Activated T-helper 1 cell treated with anti-CD3 and anti-CD28 coated beads, Interleukin-12 subunit alpha, Interleukin-12 subunit beta, Interleukin-2, Interleukin-4 antibody, amounts not matched to agents 30 ng/mL and 10 ng/mL and 1 ng/mL, durations not matched to agents 14 hours and 24 hours and 36 hours (primary cell): Measurements from ENCODE around the gene PDRG1. TPM values are rescaled to one million over a fixed set of nuclear protein-coding genes. Genes with fewer than 3 reads are reported as not detected.

Experiments
- DNase-seq: peaks from one replicate; pipeline ENCODE4 v3.0.0; 2021; ENCODE audit warnings: low spot score
- H3K27ac Mint-ChIP-seq: one replicate; pipeline ENCODE4 v1.8.0; 2021; ENCODE audit warnings: mild to moderate bottlenecking, mixed read lengths
- H3K27me3 Mint-ChIP-seq: one replicate; pipeline ENCODE4 v1.8.0; 2022; ENCODE audit warnings: mild to moderate bottlenecking, moderate library complexity, mixed read lengths; ENCODE audit not compliant: insufficient read depth
- H3K36me3 Mint-ChIP-seq: one replicate; pipeline ENCODE4 v1.8.0; 2021; ENCODE audit warnings: low read depth, mixed read lengths
- H3K4me1 Mint-ChIP-seq: one replicate; pipeline ENCODE4 v1.8.0; 2021; ENCODE audit warnings: low read depth, mixed read lengths
- H3K4me3 Mint-ChIP-seq: one replicate; pipeline ENCODE4 v1.8.0; 2021; ENCODE audit warnings: mild to moderate bottlenecking, moderate library complexity, mixed read lengths
- H3K9me3 Mint-ChIP-seq: one replicate; pipeline ENCODE4 v1.8.0; 2021; ENCODE audit warnings: mixed read lengths
- intact Hi-C: fragments of 100-400 bp; cut with micrococcal nuclease; formaldehyde crosslinking; loops from one replicate; pipeline ENCODE4 v1.15.1; 2024
- total RNA-seq: library from RNA; stranded (reverse); gene quantifications from 2 replicates; pipeline ENCODE4 v1.2.3, GENCODE V29; 2022

The PDRG1 gene
- total RNA-seq, 1 donor from 2014 or later, result 20.5 TPM

DNA sequence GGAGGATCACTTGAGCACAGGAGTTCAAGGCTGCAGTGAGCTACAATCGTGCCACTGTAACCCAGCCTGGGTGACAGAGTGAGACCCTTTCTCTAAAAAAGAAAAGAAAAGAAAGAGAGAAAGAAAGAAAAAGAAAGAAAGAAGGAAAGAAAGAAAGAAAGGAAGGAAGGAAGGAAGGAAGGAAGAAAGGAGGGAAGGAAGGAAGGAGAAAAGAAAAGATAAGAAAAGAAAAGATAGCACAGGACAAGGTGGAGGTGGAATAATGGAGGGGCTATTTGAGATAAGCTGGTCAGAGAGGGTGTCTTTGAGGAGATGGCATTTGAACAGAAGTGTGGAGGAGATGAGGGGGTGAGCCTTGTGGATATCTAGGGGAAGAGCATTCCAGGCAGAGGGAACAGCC lies 2.7 kb upstream of the PDRG1 start:
- Mint-ChIP-seq H3K27me3 (peaks cover 8% of the 10 kb centered on the region), H3K4me3 (no peak overlapping the region), H3K4me1 (peaks cover 21% of the 10 kb centered on the region), H3K36me3 (peaks cover 13% of the 10 kb centered on the region), H3K9me3 (no peaks in the 10 kb centered on the region), H3K27ac (no peak overlapping the region)
- intact Hi-C loops, result loop anchor here (5.0 kb wide), 4 partner anchors 232 to 1858 kb away; partner anchors contain the start of genes ASXL1, BCL2L1, CHMP4B and PLAGL2
- DNase-seq, result no peak

DNA sequence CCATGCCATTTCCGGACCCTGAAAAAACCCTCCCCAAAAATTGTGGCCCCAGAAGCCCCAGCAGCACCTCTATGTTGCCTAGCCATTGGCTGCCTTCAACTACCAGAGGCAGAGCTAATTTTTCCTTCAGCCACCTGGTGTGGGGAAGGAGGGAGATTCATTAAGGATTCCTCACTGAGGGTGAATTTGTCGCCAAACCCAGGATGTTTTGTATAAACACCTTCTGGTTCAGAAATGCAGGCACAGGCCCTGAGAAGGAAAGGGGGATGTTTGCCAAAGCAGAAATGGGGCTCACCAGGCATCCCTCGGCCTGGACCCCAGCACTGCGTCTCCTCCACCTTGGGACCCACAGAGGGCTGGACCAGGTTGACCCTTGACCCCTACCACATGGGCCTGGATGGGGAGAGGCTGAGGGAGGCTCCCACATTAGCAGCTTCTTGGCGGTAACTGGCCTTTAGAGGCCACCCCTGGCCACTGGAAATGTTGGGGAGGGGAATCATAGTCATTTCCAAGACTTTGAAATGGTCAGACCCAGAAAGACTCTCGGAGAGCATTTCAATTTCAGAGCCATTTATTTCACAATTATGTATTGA lies 1.8 kb upstream of the PDRG1 start:
- Mint-ChIP-seq H3K27ac (no peak overlapping the region), H3K4me1 (peaks cover 26% of the 10 kb centered on the region), H3K27me3 (peaks cover 8% of the 10 kb centered on the region), H3K4me3 (no peak overlapping the region), H3K36me3 (peaks cover 18% of the 10 kb centered on the region), H3K9me3 (no peaks in the 10 kb centered on the region)
- intact Hi-C loops, result loop anchor here (5.0 kb wide), 4 partner anchors 231 to 1859 kb away; partner anchors contain the start of genes ASXL1, BCL2L1, CHMP4B and PLAGL2
- DNase-seq, result no peak

DNA sequence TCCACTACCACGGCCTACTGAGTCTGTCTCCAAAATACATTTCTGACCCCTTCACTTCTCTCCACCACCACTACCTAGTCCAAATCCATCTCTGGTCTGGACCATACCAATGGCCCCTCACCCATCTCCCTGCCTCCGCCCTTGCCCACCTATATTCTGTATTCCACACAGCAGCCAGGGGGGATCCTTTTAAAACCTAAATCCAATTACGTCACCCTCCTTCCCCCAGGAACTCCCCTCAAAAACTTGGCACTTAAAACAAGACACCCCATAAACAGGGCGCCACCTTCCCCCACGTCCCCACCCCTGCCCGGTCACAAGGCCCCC lies 680 bp downstream of the PDRG1 start:
- Mint-ChIP-seq H3K27ac (peak overlapping the region; percentile 95), H3K4me1 (peaks cover 28% of the 10 kb centered on the region), H3K4me3 (peak overlapping the region; percentile 97), H3K36me3 (peaks cover 34% of the 10 kb centered on the region), H3K27me3 (peaks cover 5% of the 10 kb centered on the region), H3K9me3 (no peaks in the 10 kb centered on the region)
- DNase-seq, result no peak
- intact Hi-C loops, result loop anchor here (5.0 kb wide), 4 partner anchors 229 to 1861 kb away; partner anchors contain the start of genes ASXL1, BCL2L1, CHMP4B and PLAGL2

DNA sequence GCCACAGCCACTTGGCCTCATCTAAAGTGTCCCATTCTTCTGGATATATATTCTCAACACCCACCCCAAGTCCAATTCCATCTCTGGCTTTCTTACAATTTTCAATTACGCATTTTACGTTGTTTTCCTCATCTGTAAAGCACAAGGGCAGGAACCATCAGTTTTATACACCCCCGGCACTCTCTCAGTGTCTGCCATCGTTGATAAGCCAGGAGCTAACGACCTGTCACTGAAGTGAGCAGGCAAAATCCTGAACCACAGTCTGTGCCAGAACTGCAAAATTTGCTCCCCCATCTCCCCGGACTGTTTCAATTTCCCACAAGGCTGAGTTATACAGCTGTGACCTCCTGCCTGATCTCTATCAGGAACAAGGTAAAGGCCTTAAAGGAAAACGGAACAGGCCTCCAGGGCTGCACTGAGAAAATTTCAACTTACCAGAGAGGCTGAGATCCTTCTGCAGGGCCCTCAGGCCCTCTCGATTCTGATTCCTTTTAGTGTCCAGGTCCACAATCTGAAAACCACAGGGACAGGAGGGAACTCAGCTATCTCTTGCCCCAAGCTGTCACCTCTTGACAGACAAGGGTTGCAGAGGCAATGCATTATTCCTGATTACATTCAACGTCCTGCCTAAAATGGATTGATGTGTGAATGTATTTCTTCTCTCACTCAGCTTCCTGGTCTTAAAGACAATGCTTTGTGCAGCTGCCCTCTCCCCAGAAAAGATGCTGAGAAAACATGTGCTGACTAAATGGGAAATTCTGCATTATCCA lies 1.8 kb downstream of the PDRG1 start:
- peak overlapping the region; percentile 14 for H3K27ac Mint-ChIP-seq
- DNase-seq, result no peak
- H3K4me1 Mint-ChIP-seq, result peaks cover 28% of the 10 kb centered on the region
- peaks cover 36% of the 10 kb centered on the region for H3K36me3 Mint-ChIP-seq
- intact Hi-C loops, result loop anchor here (5.0 kb wide), 4 partner anchors 228 to 1862 kb away; partner anchors contain the start of genes ASXL1, BCL2L1, CHMP4B and PLAGL2
- H3K4me3 Mint-ChIP-seq, result peak overlapping the region; percentile 97
- H3K27me3 Mint-ChIP-seq, result peaks cover 3% of the 10 kb centered on the region
- no peaks in the 10 kb centered on the region for H3K9me3 Mint-ChIP-seq

DNA sequence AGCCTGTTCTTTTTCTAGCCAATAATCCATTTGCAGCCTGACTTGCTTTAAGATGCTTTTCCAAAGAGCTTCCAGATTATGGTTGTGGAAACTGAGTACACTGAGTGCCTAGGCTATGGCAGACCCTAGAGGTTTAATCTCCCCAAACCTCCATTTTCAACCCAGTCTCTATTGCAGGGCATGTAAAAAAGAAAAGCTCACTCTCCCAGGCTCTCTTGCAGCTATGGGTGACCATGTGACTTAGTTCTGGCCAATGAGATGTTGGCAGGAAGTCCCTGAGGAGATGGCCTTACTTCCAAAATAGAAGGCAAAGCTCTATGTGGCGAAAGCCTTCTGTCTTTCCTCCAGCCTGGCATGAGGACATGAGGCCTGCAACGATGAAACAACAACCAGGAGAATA lies 3.8 kb downstream of the PDRG1 start:
- H3K9me3 Mint-ChIP-seq, result no peaks in the 10 kb centered on the region
- peaks cover 28% of the 10 kb centered on the region for H3K4me1 Mint-ChIP-seq
- intact Hi-C loops, result no loop called here
- no peaks in the 10 kb centered on the region for H3K27me3 Mint-ChIP-seq
- peaks cover 42% of the 10 kb centered on the region for H3K36me3 Mint-ChIP-seq
- no peak overlapping the region for H3K4me3 Mint-ChIP-seq
- H3K27ac Mint-ChIP-seq, result no peak overlapping the region
- DNase-seq, result no peak

DNA sequence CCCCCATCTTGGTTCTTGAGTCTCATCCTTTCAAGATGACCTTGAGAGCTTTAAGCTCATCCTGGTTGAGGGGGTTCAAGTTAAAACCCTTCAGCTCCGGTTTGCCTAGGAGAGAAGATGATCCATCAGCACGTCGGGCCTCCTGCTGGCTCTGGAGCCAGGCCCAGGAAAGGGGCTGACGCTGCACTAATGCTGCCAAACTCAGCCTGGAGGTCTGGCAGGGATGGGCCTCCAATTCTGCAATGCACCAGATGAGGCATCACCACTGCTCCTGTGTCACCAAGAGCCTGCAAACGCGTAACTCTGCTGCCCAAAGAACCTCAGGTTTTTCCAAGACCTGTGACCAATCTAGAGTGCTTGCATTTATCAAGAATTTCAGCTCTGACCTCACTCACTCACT lies 6.1 kb downstream of the PDRG1 start:
- H3K9me3 Mint-ChIP-seq, result no peaks in the 10 kb centered on the region
- no peak overlapping the region for H3K27ac Mint-ChIP-seq
- H3K27me3 Mint-ChIP-seq, result no peaks in the 10 kb centered on the region
- no peak for DNase-seq
- H3K4me3 Mint-ChIP-seq, result no peak overlapping the region
- intact Hi-C loops, result no loop called here
- H3K4me1 Mint-ChIP-seq, result peaks cover 20% of the 10 kb centered on the region
- H3K36me3 Mint-ChIP-seq, result peaks cover 40% of the 10 kb centered on the region

DNA sequence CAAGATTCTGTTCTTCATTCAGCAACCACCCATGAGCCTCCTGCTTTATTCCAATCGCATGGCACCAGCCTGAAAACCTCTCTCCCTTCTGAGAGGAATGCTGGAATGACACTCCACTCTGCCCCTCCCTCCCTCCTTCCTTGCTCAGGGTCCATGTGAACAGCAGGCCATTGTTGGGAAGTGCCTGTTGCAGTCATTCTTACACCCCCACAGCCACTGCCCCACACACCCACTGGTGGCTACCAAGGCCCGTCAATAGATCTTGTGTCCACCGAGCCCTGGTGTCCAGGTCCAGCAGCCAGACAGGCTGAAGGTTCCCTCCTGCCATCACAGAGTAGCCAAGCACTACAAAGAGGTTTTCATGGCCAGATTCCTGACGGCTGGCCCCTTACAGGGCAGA lies 6.5 kb downstream of the PDRG1 start:
- no peak overlapping the region for H3K4me3 Mint-ChIP-seq
- no peak for DNase-seq
- H3K27me3 Mint-ChIP-seq, result no peaks in the 10 kb centered on the region
- no peaks in the 10 kb centered on the region for H3K9me3 Mint-ChIP-seq
- peaks cover 37% of the 10 kb centered on the region for H3K36me3 Mint-ChIP-seq
- H3K4me1 Mint-ChIP-seq, result peaks cover 15% of the 10 kb centered on the region
- no peak overlapping the region for H3K27ac Mint-ChIP-seq
- intact Hi-C loops, result no loop called here

DNA sequence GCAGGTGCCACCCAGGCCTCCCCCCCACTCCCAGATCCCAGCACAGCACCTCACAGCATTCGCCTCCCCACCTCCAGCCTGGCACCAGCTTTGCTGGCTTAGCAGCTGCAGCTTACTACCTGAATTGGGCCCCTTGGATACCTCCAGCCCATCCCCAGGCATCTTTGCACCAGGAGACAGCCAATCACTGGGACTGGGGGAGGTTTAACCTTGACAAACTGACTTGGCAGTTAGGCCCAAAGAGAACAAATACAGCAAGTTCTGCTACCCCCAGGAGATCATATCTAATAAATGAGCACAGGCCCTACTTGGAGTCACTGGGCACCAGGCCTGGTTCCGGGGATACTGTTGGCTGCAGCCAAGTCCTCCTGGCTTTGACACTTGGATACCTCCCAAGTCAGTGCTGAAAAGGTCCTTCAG lies 8.8 kb downstream of the PDRG1 start:
- DNase-seq, result no peak
- no peaks in the 10 kb centered on the region for H3K9me3 Mint-ChIP-seq
- H3K27ac Mint-ChIP-seq, result no peak overlapping the region
- H3K4me1 Mint-ChIP-seq, result no peaks in the 10 kb centered on the region
- peaks cover 18% of the 10 kb centered on the region for H3K36me3 Mint-ChIP-seq
- intact Hi-C loops, result no loop called here
- H3K27me3 Mint-ChIP-seq, result no peaks in the 10 kb centered on the region
- no peak overlapping the region for H3K4me3 Mint-ChIP-seq

DNA sequence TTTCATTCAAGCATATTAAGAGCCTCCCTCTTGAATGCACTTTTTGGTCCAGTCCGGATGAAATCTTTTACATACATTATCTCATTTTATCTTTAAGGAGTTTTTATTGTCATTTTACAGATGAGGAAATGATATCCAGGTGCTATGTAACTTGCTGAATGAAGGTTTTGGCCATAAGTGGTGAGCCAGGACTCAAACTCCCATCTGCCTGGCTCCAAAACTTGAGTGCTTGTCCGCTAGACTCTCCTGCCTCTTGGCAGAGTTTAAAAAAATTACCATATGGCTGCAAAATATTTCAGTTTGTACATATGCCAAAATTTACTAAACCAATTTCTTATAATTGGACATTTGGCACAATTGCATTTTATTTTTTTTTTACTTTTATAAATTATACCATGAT lies 12.2 kb downstream of the PDRG1 start:
- Mint-ChIP-seq H3K27ac (no peak overlapping the region), H3K4me1 (no peaks in the 10 kb centered on the region), H3K27me3 (no peaks in the 10 kb centered on the region), H3K4me3 (no peak overlapping the region), H3K36me3 (peaks cover 4% of the 10 kb centered on the region), H3K9me3 (no peaks in the 10 kb centered on the region)
- intact Hi-C loops, result no loop called here
- DNase-seq, result no peak

DNA sequence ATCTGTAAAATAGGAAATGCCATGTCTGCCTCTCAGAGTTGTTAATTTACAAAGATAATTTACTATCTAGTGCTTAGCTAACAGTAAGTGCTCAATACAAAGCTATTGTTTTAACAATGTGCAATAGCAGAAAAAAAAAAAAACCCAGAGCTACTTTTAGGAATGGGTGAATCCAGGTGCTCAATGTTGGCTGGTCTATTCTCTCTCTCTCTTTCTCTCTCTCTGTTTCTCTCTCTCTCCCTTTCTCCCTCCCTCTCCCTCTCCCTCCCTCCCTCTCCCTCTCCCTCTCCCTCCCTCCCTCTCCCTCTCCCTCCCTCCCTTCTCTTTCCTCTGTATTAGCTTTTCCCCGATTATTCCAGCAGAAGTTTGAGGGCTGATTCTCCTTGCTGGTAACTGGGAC lies 14.0 kb downstream of the PDRG1 start:
- Mint-ChIP-seq H3K9me3 (no peaks in the 10 kb centered on the region), H3K36me3 (no peaks in the 10 kb centered on the region), H3K27me3 (no peaks in the 10 kb centered on the region), H3K4me3 (no peak overlapping the region), H3K4me1 (no peaks in the 10 kb centered on the region), H3K27ac (no peak overlapping the region)
- no peak for DNase-seq
- intact Hi-C loops, result no loop called here

DNA sequence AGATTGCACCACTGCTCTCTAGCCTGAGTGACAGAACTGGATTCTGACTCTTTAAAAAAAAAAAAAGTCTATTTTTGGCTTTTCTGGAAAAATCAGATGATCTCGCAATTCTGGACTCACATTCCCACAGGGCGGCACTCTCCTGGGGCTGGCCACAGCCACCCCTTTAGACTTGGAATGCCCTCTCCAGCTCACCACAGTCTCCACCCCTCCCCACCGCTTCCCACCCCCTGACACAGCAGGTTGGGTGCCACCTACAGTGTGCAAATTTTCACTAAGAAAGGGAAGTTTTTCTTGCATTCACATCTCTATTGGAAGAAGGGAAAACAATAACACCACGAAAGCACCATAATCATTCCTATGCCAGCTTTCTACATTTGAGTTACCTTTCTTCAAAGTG lies 15.4 kb downstream of the PDRG1 start:
- DNase-seq, result no peak
- intact Hi-C loops, result no loop called here
- Mint-ChIP-seq H3K4me1 (no peaks in the 10 kb centered on the region), H3K9me3 (no peaks in the 10 kb centered on the region), H3K27me3 (peaks cover 3% of the 10 kb centered on the region), H3K36me3 (no peaks in the 10 kb centered on the region), H3K27ac (no peak overlapping the region), H3K4me3 (no peak overlapping the region)

DNA sequence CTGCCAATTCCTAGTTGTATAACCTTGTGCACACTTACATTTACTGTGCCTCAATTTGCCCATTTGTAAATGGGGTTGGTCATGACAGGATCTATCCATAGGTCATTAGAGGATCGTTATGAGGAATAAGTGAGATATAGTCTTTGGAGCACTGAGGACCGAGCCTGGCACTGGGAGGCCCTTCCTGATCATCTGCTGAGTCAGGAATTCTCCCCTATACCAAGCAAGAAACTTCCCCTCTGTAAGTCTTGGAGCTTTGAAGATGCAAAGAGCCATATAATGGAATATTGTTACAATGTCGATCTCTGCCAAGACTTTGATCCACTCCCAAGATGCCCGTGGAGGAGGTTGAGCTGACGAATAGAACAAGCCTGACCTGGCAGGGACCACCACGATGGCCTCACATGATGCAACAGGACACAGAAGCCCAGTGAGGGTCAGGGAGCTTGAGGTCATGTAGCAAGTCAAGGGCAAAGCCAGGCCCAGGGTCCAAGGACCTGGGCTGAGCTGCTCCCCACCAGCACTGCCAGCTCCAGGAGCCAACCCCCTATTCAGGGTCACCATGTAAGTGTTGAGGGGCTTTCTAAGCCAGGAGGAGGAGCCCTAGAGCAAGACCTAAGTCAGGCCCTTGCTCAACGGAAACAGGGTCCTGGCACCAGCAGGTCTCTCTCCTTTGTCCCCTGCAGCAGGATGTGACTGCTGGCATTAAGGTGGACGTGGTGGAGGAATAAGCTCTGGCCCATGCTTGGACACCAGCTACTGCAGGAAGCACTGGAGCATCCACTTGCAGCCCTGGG lies 16.7 kb downstream of the PDRG1 start:
- intact Hi-C loops, result no loop called here
- no peak overlapping the region for H3K4me3 Mint-ChIP-seq
- H3K27me3 Mint-ChIP-seq, result peaks cover 8% of the 10 kb centered on the region
- no peak overlapping the region for H3K27ac Mint-ChIP-seq
- no peaks in the 10 kb centered on the region for H3K9me3 Mint-ChIP-seq
- no peaks in the 10 kb centered on the region for H3K4me1 Mint-ChIP-seq
- DNase-seq, result no peak
- no peaks in the 10 kb centered on the region for H3K36me3 Mint-ChIP-seq

DNA sequence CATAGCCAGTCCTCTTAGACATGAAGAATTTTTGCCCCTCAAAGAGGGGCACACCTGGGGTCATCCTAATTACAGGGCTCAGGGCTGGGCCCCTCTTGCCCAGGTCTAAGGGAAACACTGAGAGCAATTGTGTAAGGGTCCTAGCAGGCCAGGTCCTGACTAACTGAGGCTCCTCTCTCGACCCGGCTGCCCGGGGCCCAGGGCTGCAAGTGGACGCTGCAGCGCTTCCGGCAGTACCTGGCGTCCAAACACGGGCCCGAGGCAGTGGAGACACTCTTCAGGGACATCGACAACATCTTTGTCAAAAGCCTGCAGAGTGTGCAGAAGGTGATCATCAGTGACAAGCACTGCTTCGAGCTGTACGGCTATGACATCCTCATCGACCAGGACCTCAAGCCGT lies 17.4 kb downstream of the PDRG1 start:
- Mint-ChIP-seq H3K27me3 (peaks cover 8% of the 10 kb centered on the region), H3K36me3 (no peaks in the 10 kb centered on the region), H3K27ac (no peak overlapping the region), H3K4me3 (no peak overlapping the region), H3K9me3 (no peaks in the 10 kb centered on the region), H3K4me1 (no peaks in the 10 kb centered on the region)
- no peak for DNase-seq
- intact Hi-C loops, result no loop called here
